Nasal cavity respiratory epithelium epithelial cell of viscerocranial mucosa (primary cell): ENCODE data around the gene CAMK2A. TPM values are rescaled to one million over a fixed set of nuclear protein-coding genes. Genes with fewer than 3 reads are reported as not detected.

Source experiments
- total RNA-seq: library from RNA; depleted of rRNA; stranded (reverse); fragments of >200 nt; gene quantifications from 2 replicates; pipeline ENCODE4 v1.2.3, GENCODE V29; 2014

CAMK2A gene
- 0.34 and 1.00 TPM in 2 replicates for total RNA-seq

DNA sequence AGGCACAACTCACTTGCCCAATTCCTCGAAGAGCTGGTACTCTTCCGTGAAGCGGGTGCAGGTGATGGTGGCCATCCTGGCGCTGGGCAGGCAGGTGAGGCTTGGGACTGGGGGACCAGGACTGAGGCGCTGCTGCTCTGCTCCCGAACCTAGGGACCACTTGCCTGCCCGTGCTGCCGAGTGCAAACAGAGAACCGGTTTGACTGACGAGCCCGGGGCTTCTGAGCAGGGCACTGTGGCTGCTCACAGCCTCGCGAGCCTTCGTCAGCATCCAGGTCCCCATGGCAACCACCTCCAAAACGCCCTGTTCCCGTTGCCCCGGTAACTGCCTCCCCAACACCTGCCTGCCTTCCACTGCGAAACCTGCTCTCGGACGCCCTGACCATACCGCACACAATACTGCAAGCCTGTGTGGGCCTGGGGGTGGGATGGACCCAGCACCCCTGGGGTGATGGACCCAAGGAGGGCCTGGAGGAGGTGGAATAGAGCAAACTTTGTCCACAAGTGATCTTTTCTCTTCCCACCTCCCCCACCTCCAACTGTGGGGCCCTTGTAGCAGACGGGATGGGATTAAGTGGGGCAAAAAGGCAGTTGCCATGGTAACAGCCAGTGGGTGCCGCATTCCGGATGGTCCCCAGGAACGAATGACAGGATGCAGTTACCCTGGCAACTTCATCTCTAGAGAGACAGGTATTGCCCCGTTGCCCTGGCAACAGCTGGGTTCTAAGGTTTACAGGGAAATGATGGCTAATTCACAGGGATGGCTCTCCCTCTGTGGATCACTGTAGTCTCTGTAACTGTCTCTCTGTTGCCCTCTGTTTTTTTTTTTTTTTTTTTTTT lies at the start of gene CAMK2A:
Gene CAMK2A, minus strand, starts transcription at position 223 of the 840 bp plus-strand sequence. Its CDS starts 148 bp downstream, at position 75.

DNA sequence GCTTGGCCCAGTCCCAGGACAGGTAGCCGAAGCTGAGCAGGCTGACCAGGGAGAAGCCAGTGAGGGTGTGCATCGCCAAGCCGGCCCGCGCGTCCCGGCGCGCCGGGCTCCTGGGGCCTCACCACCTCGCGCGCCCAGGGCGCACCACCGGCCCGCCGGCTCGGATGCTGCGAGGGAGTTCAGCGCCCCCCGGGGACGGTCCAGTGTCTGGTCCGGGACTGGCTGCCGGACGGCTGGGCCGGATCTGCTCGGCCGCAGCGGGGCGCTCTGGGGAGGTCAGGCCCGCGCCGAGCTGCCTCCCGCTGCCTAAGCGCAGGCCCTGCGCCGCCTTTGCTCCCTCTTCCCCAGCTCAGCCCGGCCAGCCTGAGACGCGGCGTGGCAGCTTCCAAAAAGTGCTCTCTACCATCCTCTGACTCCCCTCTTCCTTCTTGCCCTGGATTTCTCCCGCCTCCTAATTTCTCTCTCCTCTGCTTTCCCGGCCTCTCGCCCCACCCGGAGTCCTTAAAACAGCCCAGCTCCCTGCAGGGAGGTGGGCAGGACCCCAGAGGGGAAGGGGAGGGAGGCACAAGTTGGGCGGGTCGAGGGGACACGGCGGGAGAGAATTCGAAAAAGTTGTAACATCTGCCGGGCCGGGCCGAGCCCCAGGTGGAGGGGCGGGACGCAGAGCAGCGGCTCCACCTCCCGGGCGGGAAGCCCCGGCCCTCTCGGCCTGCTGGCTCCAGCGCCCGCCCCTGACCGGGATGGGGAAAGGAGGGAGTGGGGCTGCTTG lies 12.9 kb upstream of the CAMK2A start, which contains the start of gene ARSI:
Gene ARSI, minus strand, starts transcription at position 605 of the 769 bp plus-strand sequence. Its CDS starts 532 bp downstream, at position 73.

DNA sequence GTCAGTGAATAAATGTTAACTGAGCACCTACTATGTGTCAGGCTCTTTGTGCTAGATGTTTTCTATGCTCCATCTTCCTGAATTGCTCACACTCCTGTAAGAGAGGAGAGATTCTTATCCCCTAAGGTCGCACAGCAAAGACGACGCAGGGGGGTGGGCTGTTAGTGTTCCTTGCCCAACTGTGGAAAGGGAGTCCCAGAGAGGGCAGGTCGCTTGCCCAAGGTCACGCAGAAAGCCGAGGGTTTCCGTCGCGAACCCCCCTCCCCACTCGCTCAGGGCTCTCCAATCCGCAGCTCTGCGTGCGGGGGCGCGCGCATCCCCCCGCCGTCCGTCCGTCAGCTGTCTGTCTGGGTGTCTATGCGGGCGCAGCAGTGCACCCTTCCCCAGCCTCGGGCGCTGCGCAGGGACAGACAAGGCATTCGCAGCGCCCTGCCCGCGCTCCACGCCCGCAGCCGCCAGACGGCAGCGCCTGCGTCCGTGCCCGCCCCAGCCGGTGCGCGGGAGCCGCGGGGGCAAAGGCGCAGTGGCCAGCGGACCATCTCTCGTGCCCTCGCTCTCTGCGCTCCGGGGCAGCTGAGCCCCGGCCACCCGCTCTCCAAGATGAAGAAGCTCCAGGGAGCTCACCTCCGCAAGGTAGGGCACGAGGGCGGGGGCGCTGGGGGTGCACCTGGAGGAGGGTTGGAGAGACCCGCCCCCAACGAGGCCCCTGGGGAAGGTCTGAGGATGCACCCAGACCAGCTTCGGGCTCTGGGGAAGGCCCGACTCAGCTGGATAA lies 99.7 kb downstream of the CAMK2A start, which contains the start of gene SLC6A7:
Gene SLC6A7, plus strand, starts transcription at position 335 of the 775 bp plus-strand sequence. Its CDS starts 266 bp downstream, at position 601.

Other genes starting within 250 kb of the CAMK2A start
- gene CSF1R, start 203.2 kb downstream of the CAMK2A start, total RNA-seq, result under 0.01 and 0.50 TPM in 2 replicates
- gene PDGFRB, start 133.9 kb downstream of the CAMK2A start, total RNA-seq, result under 0.01 and 0.07 TPM in 2 replicates
- not detected in 2 replicates for gene CDX1, start 123.0 kb downstream of the CAMK2A start, total RNA-seq
- not detected in 2 replicates for gene SLC6A7, start 99.7 kb downstream of the CAMK2A start, total RNA-seq
- 8.2 and 37.1 TPM in 2 replicates for gene ARSI, start 13.1 kb upstream of the CAMK2A start, total RNA-seq
- gene TCOF1, start 67.9 kb upstream of the CAMK2A start, total RNA-seq, result 15.0 and 29.3 TPM in 2 replicates
- gene CD74, start 123.1 kb upstream of the CAMK2A start, total RNA-seq, result 2.4 and 23.1 TPM in 2 replicates
- 1,801 and 3,444 TPM in 2 replicates for gene RPS14, start 160.0 kb upstream of the CAMK2A start, total RNA-seq
- gene NDST1, start 218.4 kb upstream of the CAMK2A start, total RNA-seq, result 19.5 and 94.6 TPM in 2 replicates